GM23338 (cell line): Measurements from ENCODE around the gene NPL.

Experiments
- EZH2 ChIP-seq: fragments of 200-600 bp; sonication (generic); IDR thresholded peaks from one replicate; pipeline ENCODE4 v1.8.0; 2017; ENCODE audit warnings: antibody characterized with exemption, mild to moderate bottlenecking, low read depth; ENCODE audit not compliant: unreplicated experiment
- EZH2phosphoT487 ChIP-seq: fragments of 200-600 bp; sonication (generic); IDR thresholded peaks from one replicate; pipeline ENCODE4 v1.8.1; 2018; ENCODE audit warnings: antibody characterized with exemption; ENCODE audit not compliant: unreplicated experiment
- NANOG ChIP-seq: IDR thresholded peaks from 2 replicates; pipeline ENCODE4 v1.6.1; 2016; ENCODE audit warnings: antibody characterized with exemption, borderline replicate concordance
- POLR2AphosphoS5 ChIP-seq: IDR thresholded peaks from 2 replicates; pipeline ENCODE4 v1.6.1; 2016; ENCODE audit warnings: antibody characterized with exemption, low read depth
- TF ChIP-seq, protein P1 (sequence below), 2 experiments: fragments of 200-600 bp in 1 of 2; sonication (generic) in 1 of 2; conservative IDR thresholded peaks; 2 replicates each; pipeline versions ENCODE4 v1.5.1 to v1.6.1; 2016 to 2017; ENCODE audit warnings: antibody characterized with exemption in 2 of 2, low read depth in 2 of 2, mild to moderate bottlenecking in 2 of 2, moderate library complexity in 1 of 2
- TF ChIP-seq, protein P2 (sequence below): IDR thresholded peaks from one replicate; pipeline ENCODE4 v1.6.1; 2018; ENCODE audit warnings: antibody characterized with exemption; ENCODE audit not compliant: unreplicated experiment

DNA sequence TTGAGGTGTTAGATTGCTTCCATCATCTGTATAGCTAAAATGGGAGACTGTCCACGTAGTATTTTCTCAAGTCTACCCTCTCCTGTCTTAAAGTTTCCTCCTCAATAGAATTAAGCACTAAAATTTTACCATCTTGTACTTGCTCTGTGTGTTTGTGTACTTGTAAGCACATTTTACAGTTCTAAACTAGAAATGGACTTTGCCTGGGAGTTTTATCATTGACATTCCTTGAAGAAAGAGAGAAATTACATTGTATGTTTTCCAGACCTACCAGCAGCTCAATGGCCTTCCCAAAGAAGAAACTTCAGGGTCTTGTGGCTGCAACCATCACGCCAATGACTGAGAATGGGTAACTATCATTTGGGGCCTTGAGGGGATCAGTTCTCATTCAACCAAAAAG, 4.5 kb downstream of the NPL start:
- TF ChIP-seq, protein P1, sequence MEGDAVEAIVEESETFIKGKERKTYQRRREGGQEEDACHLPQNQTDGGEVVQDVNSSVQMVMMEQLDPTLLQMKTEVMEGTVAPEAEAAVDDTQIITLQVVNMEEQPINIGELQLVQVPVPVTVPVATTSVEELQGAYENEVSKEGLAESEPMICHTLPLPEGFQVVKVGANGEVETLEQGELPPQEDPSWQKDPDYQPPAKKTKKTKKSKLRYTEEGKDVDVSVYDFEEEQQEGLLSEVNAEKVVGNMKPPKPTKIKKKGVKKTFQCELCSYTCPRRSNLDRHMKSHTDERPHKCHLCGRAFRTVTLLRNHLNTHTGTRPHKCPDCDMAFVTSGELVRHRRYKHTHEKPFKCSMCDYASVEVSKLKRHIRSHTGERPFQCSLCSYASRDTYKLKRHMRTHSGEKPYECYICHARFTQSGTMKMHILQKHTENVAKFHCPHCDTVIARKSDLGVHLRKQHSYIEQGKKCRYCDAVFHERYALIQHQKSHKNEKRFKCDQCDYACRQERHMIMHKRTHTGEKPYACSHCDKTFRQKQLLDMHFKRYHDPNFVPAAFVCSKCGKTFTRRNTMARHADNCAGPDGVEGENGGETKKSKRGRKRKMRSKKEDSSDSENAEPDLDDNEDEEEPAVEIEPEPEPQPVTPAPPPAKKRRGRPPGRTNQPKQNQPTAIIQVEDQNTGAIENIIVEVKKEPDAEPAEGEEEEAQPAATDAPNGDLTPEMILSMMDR (conservative IDR thresholded peaks at IDR 0.05; ENCODE audit: low read depth in 2 of 2): no peak
- TF ChIP-seq, protein P2, sequence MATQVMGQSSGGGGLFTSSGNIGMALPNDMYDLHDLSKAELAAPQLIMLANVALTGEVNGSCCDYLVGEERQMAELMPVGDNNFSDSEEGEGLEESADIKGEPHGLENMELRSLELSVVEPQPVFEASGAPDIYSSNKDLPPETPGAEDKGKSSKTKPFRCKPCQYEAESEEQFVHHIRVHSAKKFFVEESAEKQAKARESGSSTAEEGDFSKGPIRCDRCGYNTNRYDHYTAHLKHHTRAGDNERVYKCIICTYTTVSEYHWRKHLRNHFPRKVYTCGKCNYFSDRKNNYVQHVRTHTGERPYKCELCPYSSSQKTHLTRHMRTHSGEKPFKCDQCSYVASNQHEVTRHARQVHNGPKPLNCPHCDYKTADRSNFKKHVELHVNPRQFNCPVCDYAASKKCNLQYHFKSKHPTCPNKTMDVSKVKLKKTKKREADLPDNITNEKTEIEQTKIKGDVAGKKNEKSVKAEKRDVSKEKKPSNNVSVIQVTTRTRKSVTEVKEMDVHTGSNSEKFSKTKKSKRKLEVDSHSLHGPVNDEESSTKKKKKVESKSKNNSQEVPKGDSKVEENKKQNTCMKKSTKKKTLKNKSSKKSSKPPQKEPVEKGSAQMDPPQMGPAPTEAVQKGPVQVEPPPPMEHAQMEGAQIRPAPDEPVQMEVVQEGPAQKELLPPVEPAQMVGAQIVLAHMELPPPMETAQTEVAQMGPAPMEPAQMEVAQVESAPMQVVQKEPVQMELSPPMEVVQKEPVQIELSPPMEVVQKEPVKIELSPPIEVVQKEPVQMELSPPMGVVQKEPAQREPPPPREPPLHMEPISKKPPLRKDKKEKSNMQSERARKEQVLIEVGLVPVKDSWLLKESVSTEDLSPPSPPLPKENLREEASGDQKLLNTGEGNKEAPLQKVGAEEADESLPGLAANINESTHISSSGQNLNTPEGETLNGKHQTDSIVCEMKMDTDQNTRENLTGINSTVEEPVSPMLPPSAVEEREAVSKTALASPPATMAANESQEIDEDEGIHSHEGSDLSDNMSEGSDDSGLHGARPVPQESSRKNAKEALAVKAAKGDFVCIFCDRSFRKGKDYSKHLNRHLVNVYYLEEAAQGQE: no peak
- no peak for TF ChIP-seq NANOG
- TF ChIP-seq EZH2: no peak
- TF ChIP-seq POLR2AphosphoS5: no peak
- TF ChIP-seq EZH2phosphoT487: no peak
